A549 (cell line): ENCODE data around the gene SEMA4D. TPM values are rescaled to one million over a fixed set of nuclear protein-coding genes. Genes with fewer than 3 reads are reported as not detected.

ENCODE experiments used
- ATAC-seq, 2 experiments: fragments of 200-7000 bp in 1 of 2; fragments of >200 bp in 1 of 2; cut with Nextera tagmentation in 1 of 2; cut with Tn5 transposase in 1 of 2; 3 replicates each; pipeline versions ENCODE4 v1.8.0 to v1.9.1; 2018 to 2020; ENCODE audit warnings: mild to moderate bottlenecking in 1 of 2, moderate library complexity in 1 of 2
- CTCF ChIA-PET: fragments of 300-600 bp; sonication (Branson Sonifier 250); formaldehyde crosslinking; extraction: SDS; loops from one replicate; lab custom pipeline; 2021; ENCODE audit warnings: antibody characterized with exemption, inconsistent platforms; lab: Yijun Ruan, JAX
- POLR2A ChIA-PET: fragments of 350-600 bp; formaldehyde crosslinking; extraction: SDS; loops from one replicate; lab custom pipeline; 2021; ENCODE audit warnings: antibody characterized with exemption, inconsistent platforms; lab: Yijun Ruan, JAX
- DNase-seq, 2 experiments: peaks; one replicate each; pipeline versions ENCODE4 v3.0.0 to v3.0.0-alpha.2; 2011 to 2016; ENCODE audit warnings: low read depth in 1 of 2, low spot score in 1 of 2
- FAIRE-seq: peaks from 2 replicates; lab custom pipeline; 2011; peaks lifted over from hg19 to GRCh38; lab: Jason Lieb, UNC
- H3K27ac ChIP-seq, 2 experiments: fragments of >200 bp; sonication (Bioruptor Twin); formaldehyde crosslinking; 3 replicates each; pipeline ENCODE4 v1.5.1; 2016 to 2017
- H3K4me1 ChIP-seq: fragments of >200 bp; sonication (Bioruptor Twin); formaldehyde crosslinking; 3 replicates; pipeline ENCODE4 v1.6.1; 2016
- H3K4me2 ChIP-seq: fragments of >200 bp; sonication (Bioruptor Twin); formaldehyde crosslinking; 3 replicates; pipeline ENCODE4 v1.6.1; 2016
- H3K4me3 ChIP-seq: fragments of >200 bp; sonication (Bioruptor Twin); formaldehyde crosslinking; 3 replicates; pipeline ENCODE4 v1.5.1; 2016
- H3K9me3 ChIP-seq: fragments of >200 bp; sonication (Bioruptor Twin); formaldehyde crosslinking; 3 replicates; pipeline ENCODE4 v1.6.1; 2016
- ATOH8 ChIP-seq: fragments of 250-450 bp; sonication (Bioruptor Pico); IDR thresholded peaks from 2 replicates; pipeline ENCODE4 v1.5.0; 2020; ENCODE audit warnings: low read depth, mild to moderate bottlenecking, moderate library complexity
- BCL3 ChIP-seq: fragments of >200 bp; sonication (Bioruptor Twin); formaldehyde crosslinking; IDR thresholded peaks from 3 replicates; pipeline ENCODE4 v1.6.1; 2016
- CBX8 ChIP-seq: fragments of 200-600 bp; sonication (generic); IDR thresholded peaks from 2 replicates; pipeline ENCODE4 v1.6.1; 2016
- CTCF ChIP-seq: fragments of >200 bp; sonication (Bioruptor Twin); formaldehyde crosslinking; IDR thresholded peaks from 3 replicates; pipeline ENCODE4 v1.5.1; 2016
- ESRRA ChIP-seq: fragments of 150-350 bp; IDR thresholded peaks from 2 replicates; pipeline ENCODE4 v1.6.1; 2014; ENCODE audit warnings: mild to moderate bottlenecking, low read length, borderline replicate concordance
- FOXS1 ChIP-seq: fragments of 250-450 bp; sonication (Bioruptor Pico); IDR thresholded peaks from 2 replicates; pipeline ENCODE4 v1.5.0; 2020; ENCODE audit warnings: mild to moderate bottlenecking, moderate library complexity
- HMGXB4 ChIP-seq: fragments of 250-450 bp; sonication (Bioruptor Pico); IDR thresholded peaks from 2 replicates; pipeline ENCODE4 v1.5.0; 2021; ENCODE audit warnings: mild to moderate bottlenecking, moderate library complexity, borderline replicate concordance
- HOXA7 ChIP-seq: fragments of 250-450 bp; sonication (Bioruptor Pico); IDR thresholded peaks from 2 replicates; pipeline ENCODE4 v1.5.0; 2020; ENCODE audit warnings: mild to moderate bottlenecking, moderate library complexity
- HOXB5 ChIP-seq: fragments of 250-450 bp; sonication (Bioruptor Pico); IDR thresholded peaks from 2 replicates; pipeline ENCODE4 v1.5.0; 2020; ENCODE audit warnings: mild to moderate bottlenecking, moderate library complexity
- KDM5A ChIP-seq: fragments of 200-600 bp; sonication (generic); IDR thresholded peaks from 2 replicates; pipeline ENCODE4 v1.6.1; 2016; ENCODE audit warnings: antibody characterized with exemption, mild to moderate bottlenecking
- MAZ ChIP-seq: fragments of 150-350 bp; IDR thresholded peaks from 2 replicates; pipeline ENCODE4 v1.6.1; 2014; ENCODE audit warnings: antibody characterized with exemption, low read depth, low read length, borderline replicate concordance
- MYC ChIP-seq: IDR thresholded peaks from 2 replicates; pipeline ENCODE4 v1.6.1; 2012; ENCODE audit warnings: mild to moderate bottlenecking, inconsistent platforms, low read length, improper control_type of control experiment, borderline replicate concordance
- NR3C1 ChIP-seq: fragments of >200 bp; sonication (Bioruptor Twin); formaldehyde crosslinking; IDR thresholded peaks from 3 replicates; pipeline ENCODE4 v1.6.1; 2017
- RAD21 ChIP-seq, 2 experiments: fragments of >200 bp in 1 of 2; sonication (Bioruptor Twin) in 1 of 2; formaldehyde crosslinking in 1 of 2; IDR thresholded peaks in 1 of 2; conservative IDR thresholded peaks in 1 of 2; 2 replicates in 1 of 2; 3 replicates in 1 of 2; pipeline ENCODE4 v1.6.1; 2012 to 2018; ENCODE audit warnings: inconsistent platforms in 1 of 2
- RCOR1 ChIP-seq: fragments of 150-350 bp; IDR thresholded peaks from 2 replicates; pipeline ENCODE4 v1.6.1; 2014; ENCODE audit warnings: antibody characterized with exemption, low read length, low read depth
- RNF2 ChIP-seq: fragments of 200-600 bp; sonication (generic); IDR thresholded peaks from 2 replicates; pipeline ENCODE4 v1.6.1; 2016; ENCODE audit warnings: low read depth, mild to moderate bottlenecking, antibody characterized with exemption, moderate library complexity, borderline replicate concordance
- TP53 ChIP-seq: fragments of 250-450 bp; sonication (Bioruptor Pico); IDR thresholded peaks from 2 replicates; pipeline ENCODE4 v1.5.0; 2021; ENCODE audit warnings: mild to moderate bottlenecking, moderate library complexity
- ZC3H11A ChIP-seq: fragments of 450-650 bp; IDR thresholded peaks from 2 replicates; pipeline ENCODE4 v1.6.1; 2014; ENCODE audit warnings: antibody characterized with exemption, mild to moderate bottlenecking
- ZFP36 ChIP-seq: fragments of 450-650 bp; IDR thresholded peaks from 2 replicates; pipeline ENCODE4 v1.6.1; 2014; ENCODE audit warnings: borderline replicate concordance; ENCODE audit not compliant: partially characterized antibody
- WGBS: methylation state at CpG from one replicate; pipeline ENCODE4 v1.1.6; 2017; ENCODE audit errors: missing lambda C conversion rate; 5-methylcytosine and 5-hydroxymethylcytosine counted together
- polyA plus RNA-seq, 4 experiments: library from polyadenylated mRNA; depleted of rRNA in 3 of 4; stranded (reverse); fragments of >200 nt; fragmentation: RNase III in 1 of 4; extraction: RNeasy Plus Mini Kit Qiagen cat#74134 plus additional on column Dnase treatment in 1 of 4; gene quantifications; 2 replicates in 3 of 4; 3 replicates in 1 of 4; pipeline ENCODE4 v1.2.3, GENCODE V29; 2011 to 2017

SEMA4D gene
- polyA plus RNA-seq, 2 of the 4 experiments (the other 2 are of a cell fraction) = 5.3 to 7.2 TPM

- CTCF ChIA-PET = interaction anchor here (1.9 kb wide), 1 partner anchor 182 kb away, joined by 6 read pairs; no protein-coding TSS in a partner anchor
- no peak overlapping the region for H3K27ac ChIP-seq
Measured at GRCh38 chr9:89367281-89367680, 130.6 kb downstream of the SEMA4D start.

GRCh38 chr9:89366711-89367110, 131.2 kb downstream of the SEMA4D start:
- no peak overlapping the region for H3K27ac ChIP-seq
- FAIRE-seq (no peak), ATAC-seq (no peak)
- POLR2A ChIA-PET = no interaction called here
- H3K4me3 ChIP-seq = no peak overlapping the region
- no peaks in the 10 kb centered on the region for H3K9me3 ChIP-seq
- no peaks in the 10 kb centered on the region for H3K4me1 ChIP-seq
- WGBS = 77% methylated on average over 3 of the region's 3 CpGs
- CTCF ChIA-PET = interaction anchor here (1.9 kb wide), 1 partner anchor 183 kb away, joined by 6 read pairs; no protein-coding TSS in a partner anchor
- TF ChIP-seq BCL3 (no peak), ZFP36 (no peak), ZC3H11A (no peak), MAZ (no peak), RNF2 (no peak), HOXA7 (CRISPR knock-in tag) (no peak)
- TF ChIP-seq, all 56 proteins: peak for 0
- no peak for DNase-seq
- no peak overlapping the region for H3K4me2 ChIP-seq

More at GRCh38 chr9:89367281-89367680, 130.6 kb downstream of the SEMA4D start:
- Histone ChIP-seq H3K4me2 (no peak overlapping the region), H3K4me1 (no peaks in the 10 kb centered on the region), H3K4me3 (no peak overlapping the region), H3K9me3 (no peaks in the 10 kb centered on the region)
- TF ChIP-seq HOXB5 (CRISPR knock-in tag) (no peak), CTCF (no peak), ZC3H11A (no peak), ATOH8 (CRISPR knock-in tag) (no peak), TP53 (CRISPR knock-in tag) (no peak), KDM5A (no peak), FOXS1 (no peak), ESRRA (no peak), NR3C1 (no peak), RAD21 (conservative IDR thresholded peaks at IDR 0.05 in 1 of 2, IDR thresholded peaks at IDR 0.05 in 1 of 2) (no peak)
- WGBS = 100% methylated on average over 3 of the region's 4 CpGs
- DNase-seq (no peak), FAIRE-seq (no peak), ATAC-seq (peak; percentile 3 to 6; a peak in 2 of 6 replicates)
- POLR2A ChIA-PET = no interaction called here

GRCh38 chr9:89365532-89365912, 132.4 kb downstream of the SEMA4D start:
- Histone ChIP-seq H3K4me3 (no peak overlapping the region), H3K27ac (no peak overlapping the region), H3K4me2 (no peak overlapping the region), H3K9me3 (no peaks in the 10 kb centered on the region), H3K4me1 (no peaks in the 10 kb centered on the region)
- ATAC-seq (no peak), FAIRE-seq (no peak)
- TF ChIP-seq CBX8 = no peak
- TF ChIP-seq ZC3H11A = no peak
- no peak for TF ChIP-seq HMGXB4 (CRISPR knock-in tag)
- TF ChIP-seq RCOR1 = no peak
- no peak for TF ChIP-seq MYC
- TF ChIP-seq, all 56 proteins: peak for 0
- no peak for DNase-seq
- 88% methylated on average over 2 of the region's 2 CpGs for WGBS
- CTCF ChIA-PET = interaction anchor here (1.3 kb wide), 1 partner anchor 12 kb away, joined by 4 read pairs; no protein-coding TSS in a partner anchor
- POLR2A ChIA-PET = no interaction called here
